H9 (cell line): ENCODE results near the gene TTC28. TPM values are rescaled to one million over a fixed set of nuclear protein-coding genes. Genes with fewer than 3 reads are reported as not detected.

ENCODE experiments used
- DNase-seq: peaks from one replicate; pipeline ENCODE4 v3.0.0-alpha.2; 2017
- H2AFZ ChIP-seq: one replicate; pipeline ENCODE4 v1.6.1; 2013; ENCODE audit warnings: mild to moderate bottlenecking, low read length, control low read depth, moderate library complexity
- H2AK5ac ChIP-seq: 2 replicates; pipeline ENCODE4 v1.6.1; 2013; ENCODE audit warnings: low read length, control low read depth, mixed read lengths; ENCODE audit not compliant: insufficient read length
- H2BK120ac ChIP-seq: one replicate; pipeline ENCODE4 v1.6.1; 2013; ENCODE audit warnings: low read depth, mild to moderate bottlenecking, low read length, control low read depth, inconsistent platforms; ENCODE audit not compliant: poor library complexity, severe bottlenecking
- H2BK12ac ChIP-seq: 2 replicates; pipeline ENCODE4 v1.6.1; 2013; ENCODE audit warnings: low read length, control low read depth, mixed read lengths, low read depth; ENCODE audit not compliant: insufficient read length
- H2BK15ac ChIP-seq: 2 replicates; pipeline ENCODE4 v1.6.1; 2013; ENCODE audit warnings: low read depth, low read length, control low read depth
- H2BK20ac ChIP-seq: one replicate; pipeline ENCODE4 v1.6.1; 2013; ENCODE audit warnings: low read depth, mild to moderate bottlenecking, low read length, control low read depth, inconsistent platforms; ENCODE audit not compliant: poor library complexity, severe bottlenecking
- H2BK5ac ChIP-seq: 2 replicates; pipeline ENCODE4 v1.6.1; 2013; ENCODE audit warnings: low read length, control low read depth, mixed read lengths; ENCODE audit not compliant: insufficient read length
- H3K14ac ChIP-seq: 2 replicates; pipeline ENCODE4 v1.6.1; 2013; ENCODE audit warnings: low read length, control low read depth; ENCODE audit not compliant: insufficient read depth
- H3K18ac ChIP-seq: 2 replicates; pipeline ENCODE4 v1.6.1; 2013; ENCODE audit warnings: low read depth, mild to moderate bottlenecking, mixed read lengths, low read length, control low read depth; ENCODE audit not compliant: insufficient read length
- H3K23ac ChIP-seq: 2 replicates; pipeline ENCODE4 v1.6.1; 2013; ENCODE audit warnings: low read length, control low read depth, mixed read lengths, low read depth; ENCODE audit not compliant: insufficient read length
- H3K23me2 ChIP-seq: 2 replicates; pipeline ENCODE4 v1.6.1; 2013; ENCODE audit warnings: low read depth, mild to moderate bottlenecking, mixed read lengths, low read length, control low read depth; ENCODE audit not compliant: insufficient read length, poor library complexity, severe bottlenecking
- H3K27ac ChIP-seq: 2 replicates; pipeline ENCODE4 v1.5.1; 2013; ENCODE audit warnings: low read length, control low read depth, mixed read lengths, low read depth; ENCODE audit not compliant: insufficient read length
- H3K27me3 ChIP-seq: 2 replicates; pipeline ENCODE4 v1.6.1; 2013; ENCODE audit warnings: low read length, control low read depth, inconsistent platforms; ENCODE audit not compliant: insufficient read depth
- H3K4ac ChIP-seq: 2 replicates; pipeline ENCODE4 v1.6.1; 2013; ENCODE audit warnings: low read depth, mild to moderate bottlenecking, control low read depth, inconsistent platforms, low read length, moderate library complexity
- H3K4me1 ChIP-seq: 2 replicates; pipeline ENCODE4 v1.6.1; 2013; ENCODE audit warnings: low read length, control low read depth, inconsistent platforms; ENCODE audit not compliant: insufficient read depth
- H3K4me2 ChIP-seq: 2 replicates; pipeline ENCODE4 v1.6.1; 2013; ENCODE audit warnings: low read length, control low read depth, mixed read lengths; ENCODE audit not compliant: insufficient read length, insufficient read depth
- H3K56ac ChIP-seq: 2 replicates; pipeline ENCODE4 v1.6.1; 2013; ENCODE audit warnings: low read depth, mild to moderate bottlenecking, mixed read lengths, low read length, control low read depth; ENCODE audit not compliant: insufficient read length
- H3K79me1 ChIP-seq: 2 replicates; pipeline ENCODE4 v1.6.1; 2013; ENCODE audit warnings: low read depth, mild to moderate bottlenecking, moderate library complexity, low read length, control low read depth, inconsistent platforms; ENCODE audit not compliant: insufficient read depth, poor library complexity, severe bottlenecking
- H3K79me2 ChIP-seq: 2 replicates; pipeline ENCODE4 v1.6.1; 2013; ENCODE audit warnings: low read length, control low read depth, inconsistent platforms; ENCODE audit not compliant: insufficient read depth
- H3K9ac ChIP-seq: 2 replicates; pipeline ENCODE4 v1.6.1; 2013; ENCODE audit warnings: low read length, control low read depth, mixed read lengths; ENCODE audit not compliant: insufficient read length; ENCODE audit errors: extremely low read depth
- H3K9me3 ChIP-seq: one replicate; pipeline ENCODE4 v1.6.1; 2013; ENCODE audit warnings: low read depth, low read length, inconsistent platforms; ENCODE audit not compliant: control insufficient read depth
- H3T11ph ChIP-seq: one replicate; pipeline ENCODE4 v1.6.1; 2013; ENCODE audit warnings: mild to moderate bottlenecking, low read length, control low read depth, inconsistent platforms
- H4K20me1 ChIP-seq: one replicate; pipeline ENCODE4 v1.6.1; 2013; ENCODE audit not compliant: control insufficient read depth, insufficient read length, insufficient read depth
- H4K5ac ChIP-seq: 2 replicates; pipeline ENCODE4 v1.6.1; 2013; ENCODE audit warnings: low read depth, mild to moderate bottlenecking, mixed read lengths, low read length, control low read depth; ENCODE audit not compliant: insufficient read length
- H4K8ac ChIP-seq: replicated peaks from 2 replicates; pipeline ENCODE4 v1.6.1; 2013; ENCODE audit warnings: low read length, control low read depth, mixed read lengths, low read depth; ENCODE audit not compliant: insufficient read length
- H4K91ac ChIP-seq: 2 replicates; pipeline ENCODE4 v1.6.1; 2013; ENCODE audit warnings: low read depth, mild to moderate bottlenecking, moderate library complexity, mixed read lengths, low read length, control low read depth; ENCODE audit not compliant: insufficient read length
- H3K27ac Mint-ChIP-seq, 3 experiments: 2 replicates in 2 of 3; 3 replicates in 1 of 3; pipeline ENCODE4 v1.8.0; 2020 to 2021; ENCODE audit warnings: mixed read lengths in 3 of 3, mild to moderate bottlenecking in 1 of 3, moderate library complexity in 1 of 3
- H3K27me3 Mint-ChIP-seq: 2 replicates; pipeline ENCODE4 v1.8.0; 2021; ENCODE audit warnings: low read depth, mild to moderate bottlenecking, moderate library complexity, mixed read lengths
- H3K36me3 Mint-ChIP-seq, 3 experiments: 2 replicates in 2 of 3; 3 replicates in 1 of 3; pipeline ENCODE4 v1.8.0; 2020 to 2021; ENCODE audit warnings: low read depth in 3 of 3, mixed read lengths in 3 of 3; ENCODE audit not compliant: insufficient read depth in 1 of 3
- H3K4me1 Mint-ChIP-seq, 2 experiments: 2 replicates each; pipeline ENCODE4 v1.8.0; 2020; ENCODE audit warnings: mixed read lengths in 2 of 2
- H3K4me3 Mint-ChIP-seq, 2 experiments: 2 replicates in 1 of 2; 3 replicates in 1 of 2; pipeline ENCODE4 v1.8.0; 2020 to 2021; ENCODE audit warnings: mild to moderate bottlenecking in 2 of 2, mixed read lengths in 2 of 2, moderate library complexity in 1 of 2
- H3K9me3 Mint-ChIP-seq, 2 experiments: 2 replicates in 1 of 2; 3 replicates in 1 of 2; pipeline ENCODE4 v1.8.0; 2020; ENCODE audit warnings: mild to moderate bottlenecking in 2 of 2, mixed read lengths in 2 of 2, moderate library complexity in 1 of 2
- CTCF ChIP-seq: fragments of 200-600 bp; sonication (generic); conservative IDR thresholded peaks from 3 replicates; pipeline ENCODE4 v1.8.0; 2021; ENCODE audit warnings: antibody characterized with exemption, mild to moderate bottlenecking
- WGBS: extraction: QIAGEN DNeasy Blood & Tissue Kit; methylation state at CpG from one replicate; pipeline ENCODE4 v1.1.7; 2013; ENCODE audit warnings: missing lambda C conversion rate, low lambda C conversion rate, mixed read lengths; ENCODE audit not compliant: insufficient read length; ENCODE audit errors: extremely low coverage; 5-methylcytosine and 5-hydroxymethylcytosine counted together
- total RNA-seq: library from RNA; stranded (reverse); gene quantifications from 2 replicates; pipeline ENCODE4 v1.2.1, GENCODE V29; 2021

Gene TTC28
- total RNA-seq, 1 experiment from 2014 or later, result 13.6 TPM

GRCh38 chr22:28220626-28221363, 458.8 kb downstream of the TTC28 start:
- no peak overlapping the region for H4K91ac ChIP-seq
- H2BK12ac ChIP-seq, result no peak overlapping the region
- no peak overlapping the region for H2AK5ac ChIP-seq
- H3K27ac Mint-ChIP-seq, result no peak overlapping the region
- H3K9me3 ChIP-seq, result no peaks in the 10 kb centered on the region
- H4K5ac ChIP-seq, result no peak overlapping the region
- H3K27me3 Mint-ChIP-seq, result peaks cover 3% of the 10 kb centered on the region
- WGBS, result no CpG with 5 or more reads among the region's 5 CpGs
- no peak overlapping the region for H2AFZ ChIP-seq
- H3K56ac ChIP-seq, result no peak overlapping the region
- H2BK5ac ChIP-seq, result no peak overlapping the region
- no peaks in the 10 kb centered on the region for H3K79me2 ChIP-seq
- H3K4me1 Mint-ChIP-seq, result peaks cover 3 to 7% of the 10 kb centered on the region in 2 experiments; a peak in 3 of 4 replicates
- H4K20me1 ChIP-seq, result no peaks in the 10 kb centered on the region
- DNase-seq, result no peak
- TF ChIP-seq CTCF, result no peak
- H3K23me2 ChIP-seq, result no peaks in the 10 kb centered on the region
- no peaks in the 10 kb centered on the region for H3K9me3 Mint-ChIP-seq
- H3K4me1 ChIP-seq, result no peaks in the 10 kb centered on the region
- H3K9ac ChIP-seq, result no peak overlapping the region
- no peaks in the 10 kb centered on the region for H3K36me3 Mint-ChIP-seq
- no peak overlapping the region for H2BK120ac ChIP-seq
- H3K4me3 Mint-ChIP-seq, result no peak overlapping the region
- H2BK15ac ChIP-seq, result no peak overlapping the region
- no peak overlapping the region for H3K27ac ChIP-seq
- H3K4ac ChIP-seq, result no peak overlapping the region
- no peak overlapping the region for H3T11ph ChIP-seq
- H3K23ac ChIP-seq, result no peak overlapping the region
- no peaks in the 10 kb centered on the region for H3K27me3 ChIP-seq
- no peak overlapping the region for H3K14ac ChIP-seq
- no peaks in the 10 kb centered on the region for H3K79me1 ChIP-seq
- no peak overlapping the region for H2BK20ac ChIP-seq
- H4K8ac ChIP-seq, result no peak overlapping the region
- no peak overlapping the region for H3K4me2 ChIP-seq
- H3K18ac ChIP-seq, result no peak overlapping the region
